Adrenal gland (tissue), 12 donors: ENCODE results near the gene TCF19. TPM values are rescaled to one million over a fixed set of nuclear protein-coding genes. Genes with fewer than 3 reads are reported as not detected.
"Not testable (repeated sequence)": the region's sequence is repeated elsewhere in the genome, so short reads cannot be mapped to it uniquely, and the experiment has no call there.

Source experiments
- DNase-seq, 7 donors: peaks; one replicate each; pipeline ENCODE4 v3.0.0-alpha.2; 2019 to 2020
- H3K27ac ChIP-seq, 5 donors: fragments of 200-600 bp; sonication (generic) in 4 of 5; 1 replicate in 3 of 5; 2 replicates in 2 of 5; pipeline versions ENCODE4 v1.5.1 to v1.8.0; 2016 to 2020; ENCODE audit warnings: mild to moderate bottlenecking in 1 of 5
- H3K27me3 ChIP-seq: fragments of 200-600 bp; 2 replicates; pipeline ENCODE4 v1.8.0; 2021
- H3K36me3 ChIP-seq, 2 donors: fragments of 200-600 bp; replicated peaks in 1 of 2; 1 replicate in 1 of 2; 2 replicates in 1 of 2; pipeline versions ENCODE4 v1.5.1 to v1.8.0; 2018 to 2022
- H3K4me1 ChIP-seq, 2 donors: fragments of 200-600 bp; replicated peaks in 1 of 2; 1 replicate in 1 of 2; 2 replicates in 1 of 2; pipeline versions ENCODE4 v1.5.1 to v1.8.0; 2018 to 2021
- H3K4me3 ChIP-seq, 4 donors: fragments of 200-600 bp; sonication (generic) in 3 of 4; one replicate each; pipeline ENCODE4 v1.5.1; 2016 to 2018
- H3K9me3 ChIP-seq, 3 donors: fragments of 200-600 bp; sonication (generic) in 1 of 3; replicated peaks in 1 of 3; 1 replicate in 2 of 3; 2 replicates in 1 of 3; pipeline versions ENCODE4 v1.5.1 to v1.8.0; 2016 to 2021
- POLR2A ChIP-seq, 2 donors: fragments of 450-650 bp; IDR thresholded peaks; one replicate each; pipeline ENCODE4 v1.6.1; 2017; ENCODE audit warnings: antibody characterized with exemption in 2 of 2, mild to moderate bottlenecking in 2 of 2, moderate library complexity in 1 of 2
- whole genome bisulfite sequencing, 4 donors: extraction: QIAGEN DNeasy Blood & Tissue Kit in 2 of 4; methylation state at CpG; one replicate each; pipeline versions ENCODE4 v1.1.5 to v1.1.7; 2013 to 2017; 5-methylcytosine and 5-hydroxymethylcytosine counted together
- intact Hi-C, 2 donors: fragments of 100-400 bp; cut with DNase I; formaldehyde crosslinking; loops; one replicate each; pipeline versions ENCODE4 v1.14.1 to v1.15.0; 2022 to 2023
- polyA plus RNA-seq, 3 donors: library from polyadenylated mRNA; stranded (reverse); fragments of 200-250 nt in 2 of 3; fragments of 350-450 nt in 1 of 3; fragmentation: Illumina TruSeq in 1 of 3; extraction: RNeasy Lipid Tissue Mini Kit (QIAGEN cat#74804) in 1 of 3; gene quantifications; one replicate each; pipeline ENCODE4 v1.2.3, GENCODE V29; 2013 to 2014
- total RNA-seq, 9 donors: library from RNA; depleted of rRNA in 4 of 9; stranded (reverse); fragments of >200 nt in 4 of 9; fragments of 120-200 nt in 1 of 9; fragmentation: NEBNext Ultra II Directional in 1 of 9; extraction: Animal tissue kit (Norgen Biotek cat#: 25700) in 1 of 9; gene quantifications; one replicate each; pipeline versions ENCODE4 v1.1.0 to v1.2.4, GENCODE V29; 2013 to 2023
- TF ChIP-seq, protein P1 (sequence below), 6 experiments: fragments of 450-650 bp in 4 of 6; fragments of 200-600 bp in 2 of 6; sonication (generic) in 1 of 6; IDR thresholded peaks; 1 replicate in 5 of 6; 2 replicates in 1 of 6; pipeline versions ENCODE4 v1.5.1 to v1.8.0; 2016 to 2021; ENCODE audit warnings: antibody characterized with exemption in 6 of 6, mild to moderate bottlenecking in 2 of 6, moderate library complexity in 1 of 6
- donor health status: healthy with polysubstance abuse.
- donor health status: Bipolar disorder and iron deficiency.
- donor health status: DM: yes; HTN: yes; CAD: no.
- donor health status: DM: no; HTN: no; CAD: no.
- donor health status: DM: no; HTN: no; CAD: no.
- donor health status: DM: yes; HTN: yes; CAD: no.

The TCF19 gene
- total and polyA plus RNA-seq, 12 donors, result 1.8 to 8.4 (median 2.1) TPM

DNA sequence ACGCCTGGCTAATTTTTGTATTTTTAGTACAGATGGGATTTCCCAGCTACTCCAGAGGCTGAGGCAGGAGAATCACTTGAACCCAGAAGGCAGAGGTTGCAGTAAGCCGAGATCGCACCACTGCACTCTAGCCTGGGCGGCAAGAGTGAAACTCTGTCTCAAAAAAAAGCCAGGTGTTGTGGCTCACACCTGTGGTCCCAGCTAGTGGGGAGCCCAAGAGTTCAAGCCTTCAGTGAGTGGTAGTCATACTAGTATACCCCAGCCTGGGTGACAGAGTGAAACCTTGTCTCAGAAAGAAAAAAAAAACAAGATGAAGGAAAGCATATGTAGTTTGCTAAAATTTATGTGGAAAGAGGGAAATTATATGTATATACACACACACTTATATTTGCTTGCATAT is 32.1 kb downstream of the TCF19 start:
- intact Hi-C loops, result loop anchor here in 1 of 2 donors (5.0 kb wide), 1 partner anchor 53 kb away; the partner anchor contains the start of gene PSORS1C2
- DNase-seq, result no peak
- 83 to 88% (median 86%) methylated on average over 4 of the region's 4 CpGs for WGBS, 4 donors
- TF ChIP-seq POLR2A (IDR thresholded peaks at IDR 0.05), result no peak
- TF ChIP-seq, protein P1, sequence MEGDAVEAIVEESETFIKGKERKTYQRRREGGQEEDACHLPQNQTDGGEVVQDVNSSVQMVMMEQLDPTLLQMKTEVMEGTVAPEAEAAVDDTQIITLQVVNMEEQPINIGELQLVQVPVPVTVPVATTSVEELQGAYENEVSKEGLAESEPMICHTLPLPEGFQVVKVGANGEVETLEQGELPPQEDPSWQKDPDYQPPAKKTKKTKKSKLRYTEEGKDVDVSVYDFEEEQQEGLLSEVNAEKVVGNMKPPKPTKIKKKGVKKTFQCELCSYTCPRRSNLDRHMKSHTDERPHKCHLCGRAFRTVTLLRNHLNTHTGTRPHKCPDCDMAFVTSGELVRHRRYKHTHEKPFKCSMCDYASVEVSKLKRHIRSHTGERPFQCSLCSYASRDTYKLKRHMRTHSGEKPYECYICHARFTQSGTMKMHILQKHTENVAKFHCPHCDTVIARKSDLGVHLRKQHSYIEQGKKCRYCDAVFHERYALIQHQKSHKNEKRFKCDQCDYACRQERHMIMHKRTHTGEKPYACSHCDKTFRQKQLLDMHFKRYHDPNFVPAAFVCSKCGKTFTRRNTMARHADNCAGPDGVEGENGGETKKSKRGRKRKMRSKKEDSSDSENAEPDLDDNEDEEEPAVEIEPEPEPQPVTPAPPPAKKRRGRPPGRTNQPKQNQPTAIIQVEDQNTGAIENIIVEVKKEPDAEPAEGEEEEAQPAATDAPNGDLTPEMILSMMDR (IDR thresholded peaks at IDR 0.05), result no peak
- no peak overlapping the region for H3K4me3 ChIP-seq
- H3K4me1 ChIP-seq, result no peaks in the 10 kb centered on the region
- no peaks in the 10 kb centered on the region for H3K36me3 ChIP-seq
- H3K27ac ChIP-seq, result no peak overlapping the region
- H3K9me3 ChIP-seq, result no peaks in the 10 kb centered on the region
- no peaks in the 10 kb centered on the region for H3K27me3 ChIP-seq

DNA sequence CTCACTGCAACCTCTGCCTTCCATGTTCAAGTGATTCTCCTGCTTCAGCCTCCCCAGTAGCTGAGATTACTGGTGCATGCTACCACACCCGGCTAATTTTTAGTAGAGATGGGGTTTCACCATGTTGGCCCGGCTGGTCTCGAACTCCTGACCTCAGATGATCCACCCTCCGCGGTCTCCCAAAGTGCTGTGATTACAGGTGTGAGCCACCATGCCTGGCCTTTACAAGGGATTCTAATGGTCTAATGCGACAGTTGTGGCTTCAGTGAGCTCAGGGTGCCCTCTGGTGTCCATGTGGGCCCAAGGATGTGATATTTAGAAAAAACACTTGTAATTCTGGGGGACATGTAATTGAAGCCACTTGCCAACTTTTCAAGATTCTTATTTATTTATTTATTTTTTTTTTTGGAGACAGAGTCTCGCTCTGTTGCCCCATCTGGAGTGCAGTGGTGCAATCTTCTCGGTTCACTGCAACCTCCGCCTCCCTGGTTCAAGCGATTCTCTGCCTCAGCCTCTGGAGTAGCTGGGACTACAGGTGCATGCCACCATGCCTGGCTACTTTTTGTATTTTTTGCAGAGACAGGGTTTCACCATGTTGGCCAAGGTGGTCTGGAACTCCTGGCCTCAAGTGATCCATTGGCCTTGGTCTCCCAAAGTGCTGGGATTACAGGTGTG is 34.2 kb downstream of the TCF19 start:
- TF ChIP-seq, protein P1 (IDR thresholded peaks at IDR 0.05), result peak; percentile 39 to 72 (median 66)
- intact Hi-C loops, result loop anchor here (2.0 to 5.0 kb wide), 2 partner anchors 54 to 55 kb away; partner anchors contain the start of gene PSORS1C2 (in 2 of the 2)

DNA sequence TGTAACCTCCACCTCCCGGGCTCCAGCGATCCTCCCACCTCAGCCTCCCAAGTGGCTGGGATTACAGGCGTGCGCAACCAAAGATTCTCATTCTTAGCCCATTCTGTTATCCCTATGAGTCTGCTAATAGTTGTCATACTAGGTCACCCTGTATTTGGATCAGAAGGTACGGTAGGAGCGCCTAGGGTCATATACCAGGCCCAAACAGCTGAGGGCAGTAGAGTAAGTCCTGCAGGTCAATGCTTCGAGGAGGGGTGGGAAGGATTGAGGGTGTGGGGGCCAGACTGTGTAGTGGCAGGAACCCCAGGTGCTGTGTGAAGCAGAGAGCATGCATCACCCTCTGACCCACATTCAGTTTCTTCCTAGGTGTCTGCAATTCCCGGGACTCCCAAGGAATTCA is 34.8 kb downstream of the TCF19 start:
- Histone ChIP-seq H3K27me3 (no peaks in the 10 kb centered on the region), H3K9me3 (no peaks in the 10 kb centered on the region), H3K4me3 (no peak overlapping the region), H3K4me1 (no peaks in the 10 kb centered on the region), H3K27ac (no peak overlapping the region), H3K36me3 (no peaks in the 10 kb centered on the region)
- peak in 1 of 7 donors; percentile 11 for DNase-seq
- WGBS, 4 donors, result 77 to 85% (median 81%) methylated on average over 8 of the region's 8 CpGs
- TF ChIP-seq POLR2A (IDR thresholded peaks at IDR 0.05), result no peak
- TF ChIP-seq, protein P1 (IDR thresholded peaks at IDR 0.05), result no peak
- intact Hi-C loops, result loop anchor here (2.0 to 5.0 kb wide), 2 partner anchors 54 to 56 kb away; partner anchors contain the start of gene PSORS1C2 (in 2 of the 2)

More for the DNA sequence above, 34.2 kb downstream of the TCF19 start:
- not testable (repeated sequence) for H3K9me3 ChIP-seq, H3K27me3 ChIP-seq, H3K36me3 ChIP-seq, H3K4me3 ChIP-seq, H3K4me1 ChIP-seq, H3K27ac ChIP-seq
- 53 to 69% (median 56%) methylated on average over 10 of the region's 10 CpGs for WGBS, 4 donors
- peak; percentile 55 to 87 (median 66) for DNase-seq

DNA sequence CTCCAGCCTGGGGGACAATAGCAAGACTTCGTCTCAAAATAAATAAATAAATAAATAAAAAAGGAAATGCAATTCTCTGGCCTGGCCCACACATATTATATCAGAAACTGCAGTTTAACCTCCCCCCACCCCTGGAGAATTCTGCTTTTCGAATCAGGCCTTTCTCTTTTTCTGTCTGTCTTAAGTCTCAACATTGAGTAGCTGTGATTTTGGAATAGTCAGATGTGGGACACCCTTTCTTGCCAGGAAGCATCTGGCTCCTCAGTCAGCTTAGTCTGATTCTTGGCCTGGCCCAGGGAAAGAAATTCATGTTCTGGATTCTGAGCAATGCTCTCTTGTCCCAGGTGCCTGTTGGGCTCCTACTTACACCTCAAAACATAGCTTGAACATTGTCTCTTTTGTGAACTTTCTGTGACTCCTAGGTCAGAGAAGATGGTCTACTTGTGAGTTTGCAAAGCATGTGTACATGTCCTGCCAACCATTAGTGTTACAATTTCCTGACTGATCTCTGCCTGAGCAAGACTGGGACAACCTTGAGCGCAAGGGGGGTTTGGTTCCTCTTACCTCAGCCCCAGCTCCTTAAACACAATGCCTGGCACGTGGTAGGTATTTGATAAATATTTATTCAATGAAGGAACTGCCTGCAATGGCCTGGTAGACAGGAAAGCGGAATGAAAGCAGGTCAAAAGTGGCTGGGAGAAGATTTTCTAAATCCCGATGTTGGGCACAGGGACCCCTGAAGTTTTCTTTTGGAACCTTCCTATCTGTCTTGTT is 35.9 kb downstream of the TCF19 start:
- Histone ChIP-seq H3K4me3 (no peak overlapping the region), H3K9me3 (no peaks in the 10 kb centered on the region), H3K27me3 (no peaks in the 10 kb centered on the region), H3K27ac (no peak overlapping the region), H3K4me1 (no peaks in the 10 kb centered on the region), H3K36me3 (no peaks in the 10 kb centered on the region)
- intact Hi-C loops, result loop anchor here in 1 of 2 donors (5.0 kb wide), 1 partner anchor 57 kb away; the partner anchor contains the start of gene PSORS1C2
- peak in 1 of 7 donors; percentile 10 for DNase-seq
- WGBS, 4 donors, result 80 to 87% (median 84%) methylated on average over 6 of the region's 6 CpGs
- TF ChIP-seq, protein P1 (IDR thresholded peaks at IDR 0.05), result no peak
- no peak for TF ChIP-seq POLR2A (IDR thresholded peaks at IDR 0.05)

DNA sequence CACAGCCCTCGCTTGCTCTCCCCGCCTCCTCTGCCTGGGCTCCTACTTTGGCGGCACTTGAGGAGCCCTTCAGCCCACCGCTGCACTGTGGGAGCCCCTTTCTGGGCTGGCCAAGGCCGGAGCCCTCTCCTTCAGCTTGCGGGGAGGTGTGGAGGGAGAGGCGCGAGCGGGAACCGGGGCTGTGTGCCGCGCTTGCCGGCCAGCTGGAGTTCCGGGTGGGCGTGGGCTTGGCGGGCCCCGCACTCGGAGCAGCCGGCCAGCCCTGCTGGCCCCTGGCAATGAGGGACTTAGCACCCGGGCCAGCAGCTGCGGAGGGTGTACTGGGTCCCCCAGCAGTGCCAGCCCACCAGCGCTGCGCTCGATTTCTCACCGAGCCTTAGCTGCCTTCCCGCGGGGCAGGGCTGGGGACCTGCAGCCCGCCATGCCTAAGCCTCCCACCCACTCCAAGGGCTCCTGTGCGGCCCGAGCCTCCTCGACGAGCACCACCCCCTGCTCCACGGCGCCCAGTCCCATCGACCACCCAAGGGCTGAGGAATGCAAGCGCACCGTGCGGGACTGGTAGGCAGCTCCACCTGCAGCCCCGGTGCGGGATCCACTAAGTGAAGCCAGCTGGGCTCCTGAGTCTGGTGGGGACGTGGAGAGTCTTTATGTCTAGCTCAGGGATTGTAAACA is 37.1 kb downstream of the TCF19 start:
- not testable (repeated sequence) for H3K36me3 ChIP-seq, H3K9me3 ChIP-seq, DNase-seq, H3K4me1 ChIP-seq, H3K27ac ChIP-seq, H3K27me3 ChIP-seq, H3K4me3 ChIP-seq
- 94 to 97% (median 94%) methylated on average over 25 to 40 of the region's 41 CpGs for WGBS, 4 donors
- intact Hi-C loops, result loop anchor here (5.0 kb wide), 1 partner anchor 172 kb away; no protein-coding TSS in a partner anchor

DNA sequence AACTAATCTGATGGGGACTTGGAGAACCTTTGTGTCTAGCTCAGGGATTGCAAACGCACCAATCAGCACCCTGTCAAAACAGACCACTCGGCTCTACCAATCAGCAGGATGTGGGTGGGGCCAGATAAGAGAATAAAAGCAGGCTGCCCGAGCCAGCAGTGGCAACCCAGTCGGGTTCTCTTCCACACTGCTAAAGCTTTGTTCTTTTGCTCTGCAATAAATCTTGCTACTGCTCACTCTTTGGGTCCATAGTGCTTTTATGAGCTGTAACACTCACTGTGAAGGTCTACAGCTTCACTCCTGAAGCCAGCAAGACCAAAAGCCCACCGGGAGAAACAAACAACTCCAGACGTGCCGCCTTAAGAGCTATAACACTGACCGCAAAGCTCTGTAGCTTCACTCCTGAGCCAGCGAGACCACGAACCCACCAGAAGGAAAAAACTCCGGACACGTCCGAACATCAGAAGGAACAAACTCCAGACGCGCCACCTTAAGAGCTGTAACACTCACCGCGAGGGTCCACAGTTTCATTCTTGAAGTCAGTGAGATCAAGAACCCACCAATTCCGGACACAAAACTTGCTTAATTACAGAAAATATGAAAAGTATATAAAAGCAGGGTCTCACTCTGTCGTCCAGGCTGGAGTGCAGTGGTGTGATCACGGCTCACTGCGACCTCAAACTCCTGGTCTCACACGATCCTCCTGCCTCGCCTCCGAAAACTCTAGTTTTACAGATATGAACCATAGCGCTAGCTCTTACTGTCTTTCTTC is 38.0 kb downstream of the TCF19 start:
- peak overlapping the region in 1 of 4 donors; percentile 61 for H3K4me3 ChIP-seq
- H3K27me3 ChIP-seq, H3K9me3 ChIP-seq, H3K36me3 ChIP-seq, H3K4me1 ChIP-seq: not testable (repeated sequence)
- WGBS, 4 donors, result 80 to 86% (median 84%) methylated on average over 25 of the region's 25 CpGs
- peak overlapping the region in 2 of 5 donors; percentile 96 to 98 for H3K27ac ChIP-seq
- DNase-seq, result peak in 1 of 7 donors; percentile 55
- intact Hi-C loops, result loop anchor here (5.0 kb wide), 1 partner anchor 171 kb away; no protein-coding TSS in a partner anchor
